A549 (cell line): ENCODE results near the gene TRIML1.

ENCODE experiments used
- CBX2 ChIP-seq: fragments of 200-600 bp; sonication (generic); IDR thresholded peaks from 2 replicates; pipeline ENCODE4 v1.6.1; 2016; ENCODE audit warnings: low read depth, mild to moderate bottlenecking, borderline replicate concordance
- CHD2 ChIP-seq: fragments of 150-350 bp; IDR thresholded peaks from 2 replicates; pipeline ENCODE4 v1.6.1; 2014; ENCODE audit warnings: low read length; ENCODE audit not compliant: partially characterized antibody
- FOXS1 ChIP-seq: fragments of 250-450 bp; sonication (Bioruptor Pico); IDR thresholded peaks from 2 replicates; pipeline ENCODE4 v1.5.0; 2020; ENCODE audit warnings: mild to moderate bottlenecking, moderate library complexity
- HOXA7 ChIP-seq: fragments of 250-450 bp; sonication (Bioruptor Pico); IDR thresholded peaks from 2 replicates; pipeline ENCODE4 v1.5.0; 2020; ENCODE audit warnings: mild to moderate bottlenecking, moderate library complexity
- JUN ChIP-seq, 2 experiments: fragments of >200 bp; sonication (Bioruptor Twin); formaldehyde crosslinking; IDR thresholded peaks; 2 replicates in 1 of 2; 3 replicates in 1 of 2; pipeline ENCODE4 v1.6.1; 2016 to 2017
- POLR2A ChIP-seq: IDR thresholded peaks from 2 replicates; pipeline ENCODE4 v1.6.1; 2012; ENCODE audit warnings: mild to moderate bottlenecking, low read length
- RCOR1 ChIP-seq: fragments of 150-350 bp; IDR thresholded peaks from 2 replicates; pipeline ENCODE4 v1.6.1; 2014; ENCODE audit warnings: antibody characterized with exemption, low read length, low read depth
- TF ChIP-seq, protein P1 (sequence below): fragments of >200 bp; sonication (Bioruptor Twin); formaldehyde crosslinking; IDR thresholded peaks from 3 replicates; pipeline ENCODE4 v1.5.1; 2016
- TF ChIP-seq, protein P2 (sequence below): fragments of 450-650 bp; IDR thresholded peaks from 2 replicates; pipeline ENCODE4 v1.6.1; 2014; ENCODE audit warnings: antibody characterized with exemption

DNA sequence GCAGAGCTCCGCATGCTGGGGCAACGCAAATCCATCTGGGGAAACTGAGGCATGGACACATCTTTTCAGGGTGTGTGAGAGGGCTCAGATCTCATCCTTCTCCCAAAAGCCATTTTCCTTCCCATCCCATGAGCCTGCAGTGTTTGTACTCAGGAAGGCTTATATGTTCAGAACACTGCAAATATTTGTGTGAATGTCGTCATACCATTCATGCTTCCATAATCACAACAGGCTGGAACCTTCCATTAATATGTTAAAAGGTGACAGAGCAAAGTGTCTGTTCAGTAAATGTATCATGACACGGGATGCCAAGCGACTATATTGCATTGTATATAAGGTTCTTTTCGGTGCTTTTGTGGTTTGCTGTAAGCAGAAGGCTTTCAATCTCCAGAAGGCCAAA lies 8.5 kb downstream of the TRIML1 start:
- TF ChIP-seq JUN (IDR thresholded peaks at IDR 0.05) (no peak), POLR2A (no peak), FOXS1 (CRISPR knock-in tag) (no peak), HOXA7 (CRISPR knock-in tag) (no peak), CBX2 (no peak), CHD2 (no peak), RCOR1 (no peak)
- TF ChIP-seq, protein P1, sequence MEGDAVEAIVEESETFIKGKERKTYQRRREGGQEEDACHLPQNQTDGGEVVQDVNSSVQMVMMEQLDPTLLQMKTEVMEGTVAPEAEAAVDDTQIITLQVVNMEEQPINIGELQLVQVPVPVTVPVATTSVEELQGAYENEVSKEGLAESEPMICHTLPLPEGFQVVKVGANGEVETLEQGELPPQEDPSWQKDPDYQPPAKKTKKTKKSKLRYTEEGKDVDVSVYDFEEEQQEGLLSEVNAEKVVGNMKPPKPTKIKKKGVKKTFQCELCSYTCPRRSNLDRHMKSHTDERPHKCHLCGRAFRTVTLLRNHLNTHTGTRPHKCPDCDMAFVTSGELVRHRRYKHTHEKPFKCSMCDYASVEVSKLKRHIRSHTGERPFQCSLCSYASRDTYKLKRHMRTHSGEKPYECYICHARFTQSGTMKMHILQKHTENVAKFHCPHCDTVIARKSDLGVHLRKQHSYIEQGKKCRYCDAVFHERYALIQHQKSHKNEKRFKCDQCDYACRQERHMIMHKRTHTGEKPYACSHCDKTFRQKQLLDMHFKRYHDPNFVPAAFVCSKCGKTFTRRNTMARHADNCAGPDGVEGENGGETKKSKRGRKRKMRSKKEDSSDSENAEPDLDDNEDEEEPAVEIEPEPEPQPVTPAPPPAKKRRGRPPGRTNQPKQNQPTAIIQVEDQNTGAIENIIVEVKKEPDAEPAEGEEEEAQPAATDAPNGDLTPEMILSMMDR = no peak
- TF ChIP-seq, protein P2, sequence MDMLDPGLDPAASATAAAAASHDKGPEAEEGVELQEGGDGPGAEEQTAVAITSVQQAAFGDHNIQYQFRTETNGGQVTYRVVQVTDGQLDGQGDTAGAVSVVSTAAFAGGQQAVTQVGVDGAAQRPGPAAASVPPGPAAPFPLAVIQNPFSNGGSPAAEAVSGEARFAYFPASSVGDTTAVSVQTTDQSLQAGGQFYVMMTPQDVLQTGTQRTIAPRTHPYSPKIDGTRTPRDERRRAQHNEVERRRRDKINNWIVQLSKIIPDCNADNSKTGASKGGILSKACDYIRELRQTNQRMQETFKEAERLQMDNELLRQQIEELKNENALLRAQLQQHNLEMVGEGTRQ = no peak
